HPDE6-E6E7 (cell line): Measurements from ENCODE around the gene NTRK1.

Source experiments
- DNase-seq: peaks from one replicate; pipeline ENCODE4 v3.0.0; 2011; ENCODE audit warnings: missing footprints; ENCODE audit errors: extremely low spot score

NTRK1 gene

DNA sequence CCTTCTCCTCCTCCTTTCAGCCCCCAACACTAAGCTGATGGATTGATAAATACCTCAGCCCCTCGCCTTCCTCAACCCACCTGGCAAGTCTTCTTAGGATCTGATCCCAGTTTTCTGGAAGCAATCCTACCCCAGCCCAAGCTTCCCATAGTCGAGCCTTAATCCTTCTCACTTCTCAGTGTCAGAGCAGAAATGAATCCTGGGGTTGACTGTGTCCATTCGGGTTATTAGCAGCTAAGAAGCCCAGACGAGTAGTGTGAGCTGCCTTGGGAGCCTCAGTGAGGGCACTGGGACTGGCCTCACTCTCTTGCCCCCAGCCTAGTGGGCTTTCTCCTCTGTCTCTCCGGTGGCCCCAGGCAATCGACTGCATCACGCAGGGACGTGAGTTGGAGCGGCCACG is 20.4 kb downstream of the NTRK1 start:
- DNase-seq = no peak

DNA sequence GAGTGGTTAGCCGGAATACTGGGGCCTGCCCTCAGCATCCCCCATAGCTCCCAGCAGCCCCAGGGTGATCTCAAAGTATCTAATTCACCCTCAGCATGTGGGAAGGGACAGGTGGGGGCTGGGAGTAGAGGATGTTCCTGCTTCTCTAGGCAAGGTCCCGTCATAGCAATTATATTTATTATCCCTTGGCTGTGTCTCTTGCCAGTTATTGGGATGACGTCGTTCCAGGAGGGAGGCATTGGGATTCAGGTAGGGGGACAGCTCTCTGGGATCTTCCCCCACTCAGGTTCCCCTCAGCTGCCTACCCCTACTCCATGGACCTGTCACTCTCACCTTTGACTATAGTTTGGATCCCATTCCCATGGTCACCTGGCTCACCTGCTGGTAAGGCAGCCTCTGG is 21.0 kb downstream of the NTRK1 start:
- DNase-seq = no peak

DNA sequence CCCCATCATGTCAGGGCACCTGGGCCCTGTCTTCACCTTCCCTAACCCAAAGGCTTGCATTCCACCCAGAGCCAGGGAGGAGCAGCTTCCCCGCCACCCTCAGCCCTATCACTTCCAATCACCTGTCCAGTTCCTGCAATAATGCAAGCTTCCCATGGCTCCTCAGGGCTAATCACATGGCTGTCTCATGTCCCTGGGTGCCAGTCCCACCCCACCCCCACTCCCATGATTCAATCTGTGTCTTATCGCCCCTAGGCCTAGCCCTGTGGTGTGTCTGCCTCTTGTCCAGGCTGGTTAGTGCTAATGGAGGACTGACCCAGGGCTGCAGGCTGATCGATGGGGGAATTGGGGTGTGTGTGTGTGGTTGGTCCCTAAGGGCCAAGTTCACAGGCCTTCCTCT is 21.9 kb downstream of the NTRK1 start:
- DNase-seq = no peak

DNA sequence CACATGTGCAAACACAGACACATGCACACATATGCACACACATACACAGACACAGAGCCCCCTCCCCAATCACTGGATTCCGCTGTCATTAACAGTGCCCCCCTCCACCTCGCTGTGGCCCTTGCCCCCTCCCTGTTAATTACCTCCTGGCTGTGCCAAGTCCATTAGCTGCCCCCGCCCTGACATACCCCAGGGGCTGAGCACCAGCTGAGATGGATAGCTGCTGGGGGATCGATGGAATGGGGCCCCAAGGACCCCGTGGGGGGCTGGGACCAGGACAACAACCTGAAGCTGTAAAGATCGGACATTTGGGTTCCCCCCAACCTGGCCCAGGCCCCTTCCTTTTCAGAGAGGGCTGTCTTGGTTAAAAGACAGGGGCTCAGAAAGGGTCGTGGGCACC is 23.3 kb downstream of the NTRK1 start:
- DNase-seq = no peak

DNA sequence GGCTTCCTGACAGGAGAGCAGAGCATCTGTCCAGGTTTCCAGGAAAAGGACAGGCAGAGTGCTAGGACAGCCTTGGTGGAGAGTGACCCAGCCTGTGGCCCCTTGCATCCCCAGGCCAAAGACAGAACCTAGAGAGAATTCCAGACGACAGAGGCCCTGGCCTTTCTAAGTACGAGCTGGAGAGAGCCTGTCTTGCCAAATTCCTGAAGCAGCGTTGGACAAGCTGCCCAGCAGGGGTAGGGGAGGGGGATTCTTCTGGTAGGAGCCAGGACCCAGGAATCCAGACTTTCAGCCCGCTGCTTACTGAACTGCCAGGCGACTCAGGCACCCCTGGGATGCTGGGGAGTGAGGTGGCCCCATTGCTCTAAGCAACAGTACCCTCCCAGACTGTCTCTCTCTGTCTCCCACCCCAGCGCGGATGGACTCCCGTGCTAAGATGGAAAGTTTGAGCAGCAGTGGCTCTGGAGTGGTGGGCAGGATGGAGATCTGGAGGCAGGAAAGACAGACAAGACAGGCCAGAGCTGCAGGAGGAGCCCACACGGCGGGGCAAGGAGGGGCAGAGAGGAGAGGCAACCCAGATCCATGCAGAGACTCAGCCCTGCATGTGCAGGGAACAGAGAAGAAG is 24.0 kb downstream of the NTRK1 start:
- DNase-seq = no peak

DNA sequence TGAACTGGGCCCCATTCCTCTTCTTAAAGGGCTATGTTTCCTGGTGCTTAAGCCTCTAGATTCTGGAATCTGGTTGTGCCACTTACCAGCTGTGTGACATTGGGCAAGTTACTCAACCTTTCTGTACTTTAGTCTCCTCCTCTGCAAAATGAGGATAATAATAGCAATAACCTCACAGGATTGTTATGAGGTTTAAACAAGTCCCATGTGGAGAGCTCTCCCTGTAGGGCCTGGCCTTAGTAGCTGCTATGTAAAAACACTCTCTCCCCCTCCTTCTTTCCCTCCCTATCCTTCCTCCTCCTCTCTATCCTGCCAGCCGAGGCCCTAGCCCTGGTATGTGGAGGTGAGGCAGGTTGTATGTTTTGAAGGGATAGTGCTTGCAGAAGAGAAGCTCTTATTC is 24.6 kb downstream of the NTRK1 start:
- no peak for DNase-seq

DNA sequence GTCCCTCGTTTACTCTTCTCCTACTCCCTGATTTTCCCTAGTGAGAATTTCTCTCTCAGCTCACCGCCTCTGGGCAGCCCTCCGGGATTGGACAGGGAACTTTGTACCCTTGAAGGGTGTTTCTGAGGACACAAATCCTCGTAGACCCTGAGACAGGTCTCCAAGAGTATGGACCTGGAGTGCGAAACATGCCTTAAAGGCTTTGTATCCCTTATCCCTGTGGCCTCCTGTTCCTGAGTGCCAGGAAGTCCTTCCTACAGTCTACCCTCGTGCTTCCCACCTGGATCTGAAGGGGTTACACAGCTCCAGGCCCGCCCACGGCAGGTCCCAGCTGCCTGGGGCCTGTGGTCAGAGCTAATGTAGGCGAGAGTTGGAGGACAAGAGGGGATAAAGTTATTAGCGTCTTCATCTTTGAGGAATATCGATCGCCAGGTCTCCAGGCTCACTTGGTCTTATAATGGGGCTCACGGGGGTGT is 25.3 kb downstream of the NTRK1 start:
- no peak for DNase-seq

DNA sequence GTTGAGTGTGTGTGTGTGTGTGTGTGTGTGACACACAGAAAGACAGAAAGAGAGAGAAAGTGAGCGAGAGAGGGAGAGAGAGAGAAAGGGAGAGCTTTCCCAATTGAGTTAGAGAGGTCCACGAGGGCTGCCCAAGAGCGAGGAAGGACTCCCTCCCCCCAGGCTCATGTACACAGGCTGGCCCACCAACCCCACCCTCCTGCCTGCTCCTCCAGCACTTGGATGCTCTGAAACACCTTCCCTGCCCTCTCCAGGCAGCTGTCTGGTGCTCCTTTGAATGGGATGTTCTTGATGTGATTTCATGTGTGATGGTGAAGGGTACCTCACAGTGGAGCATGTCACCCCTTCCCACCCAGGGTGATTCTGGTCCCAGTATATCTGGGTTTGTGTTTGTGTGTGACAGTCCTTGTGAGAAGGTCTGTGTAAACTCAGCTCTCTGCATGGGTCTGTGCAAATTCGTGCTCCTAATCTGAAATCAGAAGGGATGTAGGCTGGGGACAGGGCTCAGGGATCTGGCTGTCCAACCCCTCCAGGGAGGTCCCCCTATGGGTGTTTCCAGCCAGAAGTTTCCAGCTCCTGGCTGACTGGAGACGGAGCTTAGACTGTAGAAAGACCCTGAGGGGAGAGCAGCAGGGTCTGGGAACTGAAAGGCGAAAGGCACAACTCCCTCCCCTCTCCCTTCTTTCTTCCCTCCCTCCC is 26.1 kb downstream of the NTRK1 start:
- DNase-seq = no peak

DNA sequence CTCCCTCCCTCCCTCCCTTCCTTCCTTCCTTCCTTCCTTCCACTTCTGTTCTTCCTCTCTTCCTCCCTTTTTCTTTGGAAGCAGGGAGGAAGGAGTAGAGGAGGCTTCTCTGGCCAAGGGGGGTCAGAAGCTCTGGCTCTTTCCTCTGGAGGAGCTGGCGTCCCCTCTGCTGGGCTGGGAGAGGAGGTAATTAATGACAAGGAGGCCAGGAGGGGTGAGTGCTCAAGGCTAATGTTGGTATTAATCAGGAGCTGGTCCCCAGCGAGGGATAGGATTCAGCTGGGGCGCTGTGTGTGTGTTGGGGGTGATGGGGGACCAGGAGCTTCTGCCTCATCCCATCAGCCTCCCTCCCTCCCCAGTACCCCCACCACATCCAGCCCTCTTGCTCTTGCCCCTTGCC is 26.7 kb downstream of the NTRK1 start:
- no peak for DNase-seq

DNA sequence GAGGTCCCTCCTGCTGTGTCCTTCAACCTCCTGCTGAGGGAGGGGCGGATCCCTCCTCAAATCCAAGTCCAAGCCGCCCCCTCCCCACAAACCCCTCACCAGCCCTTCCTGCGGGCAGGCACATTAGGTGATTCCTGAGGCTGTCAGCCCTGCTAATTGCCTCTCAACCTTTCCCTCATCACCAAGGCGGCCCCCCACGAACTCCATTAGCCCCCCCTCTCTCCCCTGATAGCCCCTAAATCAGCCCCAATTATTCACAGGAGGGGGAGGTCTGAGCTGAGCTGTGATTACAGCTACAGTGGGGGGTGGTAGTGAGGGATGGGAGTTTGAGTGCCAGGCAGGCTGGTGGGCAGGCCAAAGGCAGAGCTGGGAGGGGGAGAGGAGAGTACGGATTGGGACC is 27.1 kb downstream of the NTRK1 start:
- no peak for DNase-seq

DNA sequence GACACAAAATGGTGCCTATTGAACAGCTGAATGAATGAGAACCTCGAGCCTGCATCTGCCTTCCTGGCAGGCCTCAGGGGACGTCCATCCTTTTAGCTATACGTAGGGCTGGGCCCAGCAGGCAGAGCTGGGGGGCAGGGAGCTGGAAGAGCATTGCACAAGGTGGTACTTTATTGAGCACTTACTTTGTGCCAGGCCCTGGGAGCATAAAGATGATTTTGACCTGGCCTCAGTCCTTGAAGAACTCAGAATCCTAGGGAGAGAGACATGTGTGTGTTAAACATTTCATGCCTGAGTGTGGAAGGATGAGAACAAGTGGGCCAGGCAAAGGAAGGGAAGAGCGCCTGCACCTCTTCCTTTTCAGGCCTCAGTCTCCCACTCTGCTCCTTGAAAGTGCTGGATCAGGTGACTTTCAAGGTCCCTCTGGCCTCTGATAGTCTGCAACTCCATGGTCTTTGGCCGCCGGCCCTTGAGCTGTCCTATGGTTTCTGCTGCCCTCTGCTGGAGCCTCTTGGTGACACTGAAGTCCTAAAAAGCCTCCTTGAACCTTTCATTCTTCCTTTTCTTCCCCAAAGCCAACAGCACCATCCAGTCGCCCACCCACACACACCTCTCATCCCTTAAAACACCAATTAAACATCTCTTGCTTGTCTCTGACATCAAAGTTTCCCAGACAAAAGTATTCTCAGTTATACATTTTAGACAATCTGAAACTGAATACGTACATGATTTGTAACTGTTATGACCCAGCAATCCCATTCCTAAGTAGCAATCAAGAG is 29.3 kb downstream of the NTRK1 start:
- DNase-seq = peak; percentile 64

DNA sequence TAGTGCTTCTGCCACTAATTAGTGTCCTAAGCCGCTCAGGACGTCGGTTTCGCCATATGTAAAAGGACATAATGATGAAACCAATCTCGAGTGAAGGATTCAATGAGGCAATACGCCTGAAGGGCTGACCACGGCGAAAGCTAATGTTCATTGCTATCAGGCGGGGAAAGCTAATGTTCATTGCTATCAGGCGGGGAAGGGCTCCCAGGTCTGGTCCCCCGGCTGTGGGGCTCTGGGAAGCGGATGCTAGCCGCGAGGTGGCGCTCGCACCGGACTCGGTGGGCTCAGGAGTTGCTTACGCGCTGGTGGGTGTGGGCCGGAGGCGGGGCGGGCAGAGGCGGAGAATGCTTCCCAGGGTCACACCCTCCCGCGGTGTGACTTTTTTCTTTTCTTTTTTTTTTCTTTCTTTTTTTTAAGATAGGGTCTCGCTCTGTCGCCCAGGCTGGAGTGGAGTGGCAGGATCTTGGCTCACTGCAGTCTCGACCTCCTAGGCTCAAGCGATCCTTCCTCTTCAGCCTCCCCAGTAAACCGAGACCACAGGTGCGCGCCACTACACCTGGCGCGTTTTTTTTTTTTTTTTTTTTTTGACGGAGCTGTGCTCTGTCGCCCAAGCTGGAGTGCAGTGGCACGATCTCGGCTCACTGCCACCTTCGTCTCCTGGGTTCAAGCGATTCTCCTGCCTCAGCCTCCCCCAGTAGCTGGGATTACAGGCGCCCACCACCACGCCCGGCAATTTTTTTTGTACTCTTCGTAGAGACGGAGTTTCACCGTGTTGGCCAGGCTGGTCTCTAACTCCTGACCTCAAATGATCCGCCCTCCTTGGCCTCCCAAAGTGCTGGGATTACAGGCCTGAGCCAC is 31.8 kb downstream of the NTRK1 start:
- DNase-seq = peak; percentile 89

DNA sequence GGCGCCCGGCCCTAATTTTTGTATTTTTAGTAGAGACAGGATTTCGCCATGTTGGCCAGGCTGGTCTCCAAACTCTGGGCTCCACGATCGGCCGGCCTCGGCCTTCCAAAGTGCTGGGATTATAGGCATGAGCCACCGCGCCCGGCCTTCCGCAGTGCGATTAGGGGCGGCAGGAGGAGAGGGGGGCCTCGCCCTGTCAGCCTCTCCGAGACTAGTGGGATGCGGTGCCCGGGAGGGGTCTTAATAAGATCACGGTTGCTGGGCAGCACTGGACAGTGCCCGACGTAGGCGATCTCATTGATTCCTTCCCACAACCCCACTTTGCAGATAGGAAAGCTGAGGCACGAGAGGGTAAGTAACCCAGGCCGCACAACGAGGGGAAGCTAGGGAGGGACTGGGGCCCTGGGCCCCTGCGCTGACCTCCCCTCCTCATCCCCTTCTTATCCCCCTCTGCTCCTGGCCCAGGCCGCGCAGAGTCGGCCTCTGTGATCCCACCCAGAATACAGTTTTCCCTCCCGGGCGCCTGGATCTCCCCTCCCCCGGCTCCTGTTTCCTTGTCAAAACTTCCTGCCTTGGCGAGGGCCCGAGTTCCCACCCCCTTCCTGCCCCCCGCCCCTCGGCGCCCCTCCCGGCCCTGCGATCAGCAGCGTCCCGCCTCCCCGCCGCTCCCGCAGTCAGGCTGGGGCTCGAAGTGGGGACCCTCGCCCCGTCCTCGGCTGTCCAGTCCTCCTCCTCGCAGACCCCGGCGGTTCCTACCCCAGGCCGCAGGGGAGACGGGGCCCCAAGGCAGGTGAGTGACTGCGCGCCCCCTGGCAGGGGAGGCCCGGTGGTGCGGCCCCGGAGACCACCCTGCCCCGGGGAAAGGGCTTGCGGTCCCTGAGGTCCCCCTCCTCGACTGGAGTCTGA is 32.6 kb downstream of the NTRK1 start, which contains the start of gene PEAR1:
TSS of gene PEAR1 (plus strand) at position 671 of the 906 bp plus-strand sequence. CDS start 10,209 bp downstream, outside the sequence.
- DNase-seq = no peak

DNA sequence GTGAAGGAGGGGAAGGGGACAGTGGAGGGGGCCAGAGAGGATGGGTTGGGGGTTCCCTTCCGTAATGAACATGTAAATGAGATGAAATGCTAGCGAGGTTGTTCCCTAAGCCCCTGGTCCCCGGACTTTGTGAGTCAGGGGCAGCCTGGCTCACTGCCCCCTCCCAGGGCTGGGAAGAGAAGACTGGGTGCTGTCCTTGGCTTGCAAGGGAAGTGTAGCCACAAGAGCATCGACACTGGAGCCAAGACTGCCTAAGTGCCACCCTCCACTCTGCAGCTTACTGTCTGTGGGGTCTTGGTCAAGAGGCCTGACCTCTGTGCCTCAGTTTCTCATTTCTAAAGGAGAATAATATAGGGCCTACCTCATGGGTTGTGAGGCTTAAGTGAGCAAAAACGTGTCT is 33.3 kb downstream of the NTRK1 start:
- no peak for DNase-seq

DNA sequence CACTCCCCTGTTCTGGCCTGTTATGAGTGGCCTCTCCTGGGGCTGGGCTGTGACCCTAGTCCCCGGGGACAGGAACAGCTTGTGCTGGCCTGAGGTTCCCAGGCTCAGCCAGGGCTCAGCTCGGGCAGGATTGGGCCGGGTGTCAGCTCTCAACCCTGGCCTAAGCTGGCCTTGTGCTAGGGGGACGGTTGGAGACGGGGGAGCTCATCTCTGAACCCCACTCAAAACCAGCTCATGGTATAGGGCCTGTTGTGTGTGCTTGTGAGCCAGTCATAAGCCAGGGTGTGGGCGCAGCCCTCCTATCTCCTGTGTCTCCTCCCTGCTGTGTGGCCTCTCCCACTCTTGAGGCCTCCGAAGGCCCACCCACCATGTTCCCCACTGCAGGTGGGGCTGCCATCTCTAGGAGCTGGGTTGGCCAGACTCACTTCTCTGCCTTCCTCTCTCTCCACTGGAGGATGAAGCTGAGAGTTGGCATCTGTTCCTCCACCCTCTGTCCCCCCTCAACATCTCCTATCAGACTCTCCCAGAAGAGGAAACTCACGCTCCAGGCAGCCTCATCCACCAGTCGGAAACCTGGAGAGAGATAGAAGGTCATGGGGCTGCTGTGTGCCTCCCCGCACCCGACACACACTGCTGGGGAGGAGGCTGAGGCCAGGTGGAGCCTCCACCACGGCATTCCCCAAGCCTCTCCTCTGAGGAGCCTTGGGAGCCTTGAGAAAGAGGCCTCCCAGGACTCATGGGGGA is 34.2 kb downstream of the NTRK1 start:
- DNase-seq = no peak

DNA sequence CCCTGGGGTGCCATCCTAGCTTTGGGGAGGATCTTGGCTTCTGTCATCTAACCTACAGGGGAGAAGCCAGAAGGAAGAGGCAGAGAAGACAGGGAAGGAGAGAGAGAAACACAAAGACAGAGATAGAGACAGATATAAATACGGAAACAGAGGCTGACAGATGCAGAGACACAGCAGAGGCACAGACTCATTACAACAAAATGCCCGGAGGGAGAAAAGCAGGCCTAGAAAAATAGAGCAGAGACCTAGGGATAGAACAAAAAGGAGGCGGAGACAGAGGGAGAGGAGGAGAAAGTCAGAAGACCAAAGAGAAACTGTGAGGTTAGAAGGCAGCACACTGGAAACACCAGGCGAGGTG is 34.8 kb downstream of the NTRK1 start:
- DNase-seq = no peak

DNA sequence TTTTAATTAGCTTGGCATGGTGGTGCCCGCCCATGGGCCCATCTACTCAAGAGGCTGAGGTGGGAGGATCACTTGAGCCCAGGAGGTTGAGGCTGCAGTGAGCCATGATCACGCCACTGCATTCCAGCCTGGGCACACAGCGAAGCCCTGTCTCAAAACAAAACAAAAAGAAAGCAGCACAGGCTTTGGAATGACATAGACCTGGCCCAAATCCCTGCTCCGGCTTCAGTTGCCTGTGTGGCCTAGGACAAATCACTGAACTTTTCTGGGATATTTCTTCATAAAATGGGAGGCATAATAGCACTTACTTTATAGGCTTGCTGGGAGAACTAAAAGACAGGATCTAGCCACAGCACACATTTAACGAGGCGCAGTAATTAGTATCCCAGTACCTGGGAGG is 35.3 kb downstream of the NTRK1 start:
- DNase-seq = no peak

DNA sequence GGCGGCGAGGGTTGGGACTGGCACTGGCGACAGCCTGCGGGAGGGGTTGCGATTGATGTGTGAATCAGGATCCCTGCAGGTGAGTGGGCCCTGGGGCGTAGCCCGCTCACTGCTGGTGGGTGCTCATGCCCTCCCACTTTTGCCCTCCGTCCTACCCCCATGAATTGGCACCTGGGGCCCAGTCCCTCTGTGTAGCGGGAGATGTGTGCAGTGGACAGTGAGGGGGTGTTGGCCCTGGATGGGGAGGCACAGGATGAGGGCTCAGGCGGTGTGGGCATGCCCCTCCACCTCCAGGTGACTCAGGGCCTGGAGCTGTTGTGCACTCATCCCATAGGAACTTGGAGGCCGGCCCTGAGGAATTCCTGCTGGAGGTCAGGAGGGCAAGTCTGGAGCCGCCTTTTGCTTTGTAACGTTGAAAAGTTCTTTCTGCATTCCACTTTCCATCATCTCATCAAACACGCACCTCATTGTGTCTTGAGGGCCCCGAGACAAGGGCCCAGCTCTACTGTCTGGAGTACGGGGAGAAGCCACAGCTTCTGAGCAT is 35.9 kb downstream of the NTRK1 start:
- peak; percentile 84 for DNase-seq

DNA sequence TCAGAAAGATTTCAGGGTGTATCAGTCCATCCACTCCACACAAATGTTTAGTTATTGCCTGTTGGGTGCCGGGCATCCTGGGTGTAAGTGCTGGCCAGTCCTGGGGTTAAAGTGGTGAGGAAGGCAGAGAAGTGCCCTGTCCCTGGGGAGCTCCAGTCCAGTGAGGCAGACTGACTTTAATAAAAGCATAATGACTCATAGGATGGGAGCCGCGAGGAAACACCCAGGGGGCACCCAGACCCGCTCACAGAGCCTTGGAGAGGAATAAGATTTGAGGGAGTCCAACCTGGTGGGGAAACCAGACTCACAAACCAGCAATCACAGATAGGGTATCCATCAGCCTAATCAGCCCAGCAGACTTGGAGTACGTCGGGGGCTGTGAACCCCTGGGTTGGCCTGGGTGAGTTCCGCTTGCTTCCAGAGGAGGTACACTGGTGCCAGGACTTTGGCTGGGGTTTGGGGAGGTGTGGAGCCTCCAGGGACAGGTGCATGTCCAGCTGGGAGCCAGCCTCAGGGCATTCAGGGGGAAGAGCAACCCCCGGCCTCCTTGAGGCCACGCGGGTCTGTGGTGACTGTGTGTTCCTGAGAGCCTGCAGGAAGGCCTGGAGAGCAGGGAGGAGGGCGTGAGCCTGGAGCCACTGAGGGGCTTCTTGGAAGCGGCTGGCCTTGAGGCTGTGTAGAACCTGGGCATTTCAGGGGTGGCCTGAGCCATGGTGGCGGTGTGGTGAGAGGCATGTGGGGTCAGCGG is 36.6 kb downstream of the NTRK1 start:
- DNase-seq = peak; percentile 52
